ENCODE results near the gene HIRA.

Gene HIRA

DNA sequence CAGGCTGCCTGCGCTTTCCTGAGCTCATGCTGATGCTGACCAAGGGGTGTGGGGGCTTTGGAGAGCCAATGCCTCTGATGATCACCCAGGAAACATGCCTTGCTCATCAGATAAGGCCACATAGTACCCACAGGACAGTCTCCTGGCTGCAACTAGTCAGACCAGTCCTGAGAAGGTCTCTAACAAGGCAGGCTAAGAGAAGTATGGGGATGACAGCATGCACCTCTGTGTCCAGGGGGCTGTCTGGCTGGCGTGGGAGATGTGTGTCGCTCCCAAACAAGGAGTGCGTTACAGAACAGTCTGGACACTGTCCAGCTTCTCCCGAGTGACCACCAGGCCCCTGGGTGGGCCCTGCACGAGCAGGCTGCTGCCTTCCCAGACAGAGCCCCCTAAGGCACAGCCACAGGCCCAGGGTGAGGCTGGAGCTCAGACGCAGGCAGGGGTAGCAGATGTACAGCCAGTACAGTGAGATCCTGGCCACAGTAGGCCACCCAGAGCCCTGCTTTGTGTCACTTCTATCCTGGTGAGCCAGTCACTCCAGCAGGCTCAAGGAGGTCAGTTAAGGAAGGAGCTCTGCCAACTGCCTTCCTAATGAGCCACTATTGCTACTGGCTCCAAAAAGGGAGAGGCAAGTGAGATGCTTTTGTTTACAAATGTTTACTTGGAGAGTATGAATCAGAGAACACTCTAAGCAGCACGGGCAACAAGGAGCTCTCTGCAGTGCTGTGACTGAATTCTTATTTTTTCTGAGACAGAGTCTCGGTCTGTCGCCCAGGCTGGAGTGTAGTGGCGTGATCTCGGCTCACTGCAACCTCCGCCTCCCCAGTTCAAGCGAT lies 74.0 kb downstream of the HIRA start:
- no peak for DNase-seq (ENCODE audit: low read depth in 2 of 2)

DNA sequence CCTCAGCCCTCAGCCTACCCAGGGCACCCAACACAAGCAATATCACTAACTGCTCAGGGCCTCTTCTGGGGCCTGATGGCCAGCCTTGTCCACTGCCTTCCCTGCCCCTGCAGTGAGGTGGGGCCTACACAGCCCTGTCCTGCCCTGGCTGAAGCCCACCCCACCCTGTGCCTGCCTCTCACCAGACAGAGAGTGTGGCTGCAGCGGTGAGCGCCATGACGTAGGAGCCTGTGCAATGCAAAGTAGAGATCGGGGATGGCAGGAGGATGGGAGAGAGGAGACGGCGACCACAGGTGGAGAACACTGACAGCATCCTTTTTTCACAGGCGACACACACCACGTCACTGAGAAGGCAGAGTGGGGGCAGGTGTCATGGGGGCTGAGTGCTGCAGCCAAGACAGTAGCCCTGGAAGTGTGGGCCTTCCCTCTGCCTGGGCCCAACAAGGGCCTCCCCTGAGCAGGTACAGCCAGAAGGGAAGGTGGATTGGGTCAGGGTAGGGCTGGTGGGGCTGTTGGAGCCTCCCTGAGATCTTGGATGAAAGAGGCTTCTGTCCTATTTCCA lies 74.7 kb downstream of the HIRA start:
- DNase-seq (ENCODE audit: low read depth in 2 of 2): no peak

- no peak for DNase-seq (ENCODE audit: low read depth in 2 of 2)
These were observed 75.9 kb downstream of the HIRA start for GRCh38 chr22:19355413-19356157.

GRCh38 chr22:19354201-19354600 lies 77.3 kb downstream of the HIRA start:
- no peak for DNase-seq (ENCODE audit: low read depth in 2 of 2)

GRCh38 chr22:19353363-19354131 lies 78.0 kb downstream of the HIRA start:
- no peak for DNase-seq (ENCODE audit: low read depth in 2 of 2)

DNA sequence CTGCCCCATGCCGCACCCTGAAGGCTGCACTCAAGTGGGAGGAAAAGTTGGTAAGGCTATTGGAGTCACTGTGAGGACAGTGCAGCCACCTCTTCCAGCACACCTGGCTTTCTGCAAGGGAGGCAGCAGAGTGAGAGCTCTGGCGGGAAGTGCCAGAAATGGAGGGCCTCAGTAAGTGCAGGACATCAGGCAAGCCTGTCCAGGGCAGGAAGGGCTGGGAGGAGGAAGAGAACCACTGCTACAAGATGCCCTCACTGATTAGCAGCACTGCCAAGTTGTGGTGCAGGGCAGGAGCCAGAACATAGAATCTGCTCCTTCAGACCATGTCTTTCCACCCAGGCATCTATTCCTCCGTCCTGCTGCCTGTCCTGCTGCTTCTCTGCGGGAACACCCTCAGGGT lies 78.8 kb downstream of the HIRA start:
- no peak for DNase-seq (ENCODE audit: low read depth in 2 of 2)

GRCh38 chr22:19352217-19352616 lies 79.3 kb downstream of the HIRA start:
- DNase-seq (ENCODE audit: low read depth in 2 of 2): no peak

DNA sequence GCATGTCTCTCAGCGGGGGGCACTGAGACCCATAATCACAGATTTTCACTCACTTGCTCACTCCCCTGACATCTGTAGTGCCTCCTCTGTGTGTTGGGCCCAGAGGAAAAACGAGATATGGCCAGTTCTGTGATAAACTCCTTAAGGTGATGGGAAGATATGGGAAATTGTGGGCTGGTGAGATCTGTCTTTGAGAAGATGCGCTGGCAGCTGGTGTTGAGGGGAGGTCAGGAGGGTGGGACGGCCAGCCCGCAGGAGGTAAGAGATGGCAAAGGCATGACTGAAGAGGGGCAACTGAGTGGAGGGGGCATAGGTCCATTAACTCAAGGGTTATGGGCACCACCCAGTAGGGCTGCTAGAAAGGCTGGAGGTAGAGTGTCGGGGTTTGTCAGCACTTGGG lies 79.9 kb downstream of the HIRA start:
- no peak for DNase-seq (ENCODE audit: low read depth in 2 of 2)

GRCh38 chr22:19350947-19351346 lies 80.6 kb downstream of the HIRA start:
- DNase-seq (ENCODE audit: low read depth in 2 of 2): no peak

DNA sequence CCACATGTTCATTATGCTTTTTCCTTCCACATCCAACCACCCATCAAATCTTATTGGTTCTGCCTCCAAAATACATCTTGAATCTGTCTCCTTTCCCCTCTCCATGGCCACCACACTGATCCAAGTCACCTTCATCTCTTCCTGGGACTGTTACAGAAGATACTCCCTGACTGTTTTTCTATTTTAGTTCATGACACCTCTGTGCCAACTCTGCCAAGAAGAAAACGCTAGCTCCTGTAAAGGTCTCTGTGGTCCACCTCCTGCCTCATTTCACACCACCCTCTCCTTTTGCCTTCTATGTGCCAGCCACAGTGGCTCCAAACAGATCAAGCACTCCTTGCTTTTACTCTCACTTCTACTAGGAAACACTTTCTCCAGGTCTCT lies 81.1 kb downstream of the HIRA start:
- no peak for DNase-seq (ENCODE audit: low read depth in 2 of 2)

- no peak for DNase-seq (ENCODE audit: low read depth in 2 of 2)
These were observed 81.6 kb downstream of the HIRA start for GRCh38 chr22:19349778-19350475.

DNA sequence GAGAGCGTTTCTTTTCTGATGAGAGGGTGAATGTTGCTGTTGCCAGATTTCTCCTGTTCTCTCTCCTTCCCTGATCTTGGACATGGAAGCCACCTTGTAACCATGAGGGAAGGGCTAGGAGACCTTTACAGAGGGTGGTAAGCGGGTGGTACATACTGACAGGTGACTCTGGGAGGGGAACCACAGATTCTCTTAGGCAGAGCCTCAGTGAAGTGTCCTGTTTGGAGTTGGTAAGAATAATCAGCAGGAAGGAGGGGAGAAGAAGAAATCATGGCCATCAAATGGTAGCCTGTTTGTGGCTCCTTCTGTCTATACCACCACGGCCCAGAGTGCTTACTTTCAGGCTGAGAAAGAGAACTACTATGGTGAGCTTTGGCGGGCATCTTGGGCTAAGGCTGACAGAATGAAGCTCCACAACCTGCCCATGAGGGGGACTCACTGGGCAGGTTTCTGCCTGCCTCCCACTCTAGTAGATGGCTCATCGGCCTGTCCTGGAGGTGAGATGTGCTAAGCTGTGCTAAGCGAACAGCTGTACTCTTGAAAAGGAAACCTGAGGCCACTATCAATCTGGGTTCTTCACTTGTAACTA lies 84.8 kb downstream of the HIRA start:
- DNase-seq (ENCODE audit: low read depth in 2 of 2): no peak

- DNase-seq (ENCODE audit: low read depth in 2 of 2): no peak
These were observed 87.1 kb downstream of the HIRA start for GRCh38 chr22:19344420-19344819.

GRCh38 chr22:19343470-19343869 lies 88.1 kb downstream of the HIRA start:
- no peak for DNase-seq (ENCODE audit: low read depth in 2 of 2)

GRCh38 chr22:19341500-19341899 lies 90.0 kb downstream of the HIRA start:
- no peak for DNase-seq (ENCODE audit: low read depth in 2 of 2)

GRCh38 chr22:19337137-19337536 lies 94.4 kb downstream of the HIRA start:
- no peak for DNase-seq (ENCODE audit: low read depth in 2 of 2)

GRCh38 chr22:19336133-19337075 lies 95.1 kb downstream of the HIRA start:
- DNase-seq (ENCODE audit: low read depth in 2 of 2): no peak

DNA sequence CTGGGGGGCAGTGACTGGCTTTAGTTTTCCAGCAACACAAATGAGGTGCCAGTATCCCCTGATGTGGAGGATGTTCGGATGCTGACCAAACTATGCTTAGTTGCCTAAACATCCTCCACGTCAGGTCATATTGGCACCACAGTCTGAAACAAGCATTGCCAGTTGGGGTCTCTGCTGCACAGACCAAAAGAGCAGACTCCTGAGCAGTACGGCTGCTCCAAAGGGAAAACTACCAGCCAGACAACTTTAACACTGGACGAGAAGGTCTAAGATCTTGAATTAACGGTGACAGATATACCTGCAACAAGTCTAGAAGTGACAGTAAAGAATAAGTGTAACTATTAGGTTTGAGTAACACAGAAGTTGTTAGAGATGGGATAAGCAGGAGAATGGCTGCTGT lies 99.6 kb downstream of the HIRA start:
- no peak for DNase-seq (ENCODE audit: low read depth in 2 of 2)

GRCh38 chr22:19331474-19331873 lies 100.1 kb downstream of the HIRA start:
- DNase-seq (ENCODE audit: low read depth in 2 of 2): no peak

GRCh38 chr22:19330865-19331418 lies 100.6 kb downstream of the HIRA start:
- DNase-seq (ENCODE audit: low read depth in 2 of 2): no peak
